Frontal cortex (tissue), 4 donors: ENCODE measurements around the gene LCN6. TPM values are rescaled to one million over a fixed set of nuclear protein-coding genes. Genes with fewer than 3 reads are reported as not detected.
A peak's percentile ranks its signal among the peaks of the same experiment; 100 is the strongest.

Source experiments
- DNase-seq, 2 donors: peaks; one replicate each; pipeline ENCODE4 v3.0.0; 2012; ENCODE audit warnings: low spot score in 2 of 2
- FAIRE-seq: peaks from 2 replicates; lab custom pipeline; 2012; peaks lifted over from hg19 to GRCh38; lab: Jason Lieb, UNC
- total RNA-seq: library from RNA; depleted of rRNA; stranded (reverse); fragments of >200 nt; gene quantifications from one replicate; pipeline ENCODE4 v1.2.3, GENCODE V29; 2014
- donor health status: control.
- donor health status: control.
- donor health status: control.

The LCN6 gene
- total RNA-seq, 1 donor from 2014 or later, result not detected

GRCh38 chr9:136747161-136748060 lies 914 bp downstream of the LCN6 start:
- FAIRE-seq (no peak), DNase-seq (no peak)

- FAIRE-seq (no peak), DNase-seq (no peak)
Measured at GRCh38 chr9:136746621-136747020, 1.7 kb downstream of the LCN6 start.

- FAIRE-seq (no peak), DNase-seq (no peak)
Measured at GRCh38 chr9:136746155-136746490, 2.2 kb downstream of the LCN6 start.

- no peak for FAIRE-seq
- no peak for DNase-seq
Measured at GRCh38 chr9:136745389-136746154, 2.8 kb downstream of the LCN6 start.

GRCh38 chr9:136744773-136745172 lies 3.6 kb downstream of the LCN6 start:
- DNase-seq (no peak), FAIRE-seq (no peak)

- FAIRE-seq, result no peak
- no peak for DNase-seq
Measured at GRCh38 chr9:136743639-136744211, 4.6 kb downstream of the LCN6 start.

GRCh38 chr9:136742591-136743391 lies 5.5 kb downstream of the LCN6 start, which contains the start of gene LCN10:
LCN10 (minus strand) TSS chr9:136742940; CDS start chr9:136742903, 37 bp downstream.
- no peak for DNase-seq
- no peak for FAIRE-seq

GRCh38 chr9:136741883-136742571 lies 6.3 kb downstream of the LCN6 start:
- no peak for FAIRE-seq
- DNase-seq, result no peak

GRCh38 chr9:136740971-136741882 lies 7.1 kb downstream of the LCN6 start:
- peak; percentile 72 to 75 for DNase-seq
- FAIRE-seq, result no peak

- DNase-seq (no peak), FAIRE-seq (no peak)
Measured at GRCh38 chr9:136740491-136740890, 7.8 kb downstream of the LCN6 start.

GRCh38 chr9:136740069-136740468 lies 8.3 kb downstream of the LCN6 start:
- no peak for FAIRE-seq
- no peak for DNase-seq

GRCh38 chr9:136739509-136739908 lies 8.8 kb downstream of the LCN6 start:
- DNase-seq (no peak), FAIRE-seq (no peak)

GRCh38 chr9:136738960-136739359 lies 9.4 kb downstream of the LCN6 start:
- no peak for FAIRE-seq
- DNase-seq, result no peak

GRCh38 chr9:136735812-136736480 lies 12.4 kb downstream of the LCN6 start:
- DNase-seq (no peak), FAIRE-seq (no peak)

GRCh38 chr9:136734837-136735496 lies 13.4 kb downstream of the LCN6 start:
- DNase-seq (no peak), FAIRE-seq (no peak)

GRCh38 chr9:136733611-136734010 lies 14.7 kb downstream of the LCN6 start:
- DNase-seq (no peak), FAIRE-seq (no peak)

- FAIRE-seq, result no peak
Measured at GRCh38 chr9:136732444-136733178, 15.7 kb downstream of the LCN6 start.

More at GRCh38 chr9:136732444-136733178, 15.7 kb downstream of the LCN6 start:
- DNase-seq, result no peak
